ENCODE results near the gene NCKAP5.

DNA sequence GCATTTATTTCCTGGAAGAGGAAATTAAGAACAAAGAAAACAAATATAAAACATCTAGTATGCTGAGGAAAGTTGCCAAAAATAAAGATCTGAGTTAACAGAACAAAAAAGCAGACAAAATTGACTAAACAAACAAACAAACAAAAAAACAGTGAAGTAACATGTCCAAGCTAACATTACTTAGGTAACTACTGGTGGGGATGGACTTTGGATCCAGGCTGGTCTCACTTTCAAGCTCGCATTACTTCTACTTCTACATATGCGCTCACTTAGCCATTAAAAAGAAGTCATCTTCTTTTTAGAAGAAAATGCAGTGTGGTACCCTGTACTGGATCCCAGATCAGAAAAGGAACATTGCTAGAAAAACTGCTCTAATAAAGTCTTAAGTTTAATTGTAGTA lies 358.9 kb downstream of the NCKAP5 start:
- TF ChIP-seq POLR2AphosphoS5 (IDR thresholded peaks at IDR 0.05; ENCODE audit: low read depth, low read length) (no peak), TAF1 (IDR thresholded peaks at IDR 0.05; ENCODE audit: borderline replicate concordance, insufficient read depth, low read length) (no peak)

Measured in PFSK-1 (cell line).